ENCODE measurements around the gene POLR1E. TPM values are rescaled to one million over a fixed set of nuclear protein-coding genes. Genes with fewer than 3 reads are reported as not detected.

Gene POLR1E
- total and polyA plus RNA-seq, 9 of the 15 experiments (the other 6 are each of a cell fraction or from before 2014, with no cell fraction given), result 18.9 to 102 (median 74.4) TPM

DNA sequence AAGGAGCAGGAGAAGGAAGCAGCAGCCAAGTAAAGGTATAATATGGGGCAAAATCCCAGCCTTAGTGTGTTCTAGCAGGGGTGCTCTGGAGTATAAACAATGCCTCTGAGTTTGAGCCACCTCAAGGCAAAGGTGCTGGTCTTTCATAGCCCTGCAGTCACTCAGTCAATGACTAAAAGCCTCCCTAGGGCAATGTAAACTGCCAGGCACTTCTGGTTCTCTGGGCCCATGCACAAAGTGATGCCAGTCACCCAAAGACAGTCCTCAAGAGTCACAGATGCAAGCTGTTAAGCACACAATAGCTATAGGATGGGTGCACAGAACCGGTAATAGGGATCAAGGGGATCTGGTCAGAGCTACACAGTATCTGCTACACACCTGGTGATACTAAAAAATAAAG lies 33.1 kb upstream of the POLR1E start:
- in situ Hi-C loops (cut with MboI) (no loop called here), intact Hi-C loops (cut with micrococcal nuclease) (no loop called here)
- Histone ChIP-seq H3K4me3 (no peak overlapping the region), H4K20me1 (replicated peaks; ENCODE audit: control insufficient read depth, insufficient read depth, low read length) (peaks cover 17% of the 10 kb centered on the region), H3K4me1 (replicated peaks in 1 of 2; ENCODE audit: control insufficient read depth in 2 of 2, insufficient read depth in 2 of 2, low read length in 2 of 2) (peaks cover 0 to 6% of the 10 kb centered on the region in 2 experiments; a peak in 1 of 5 replicates), H3K9me1 (ENCODE audit: control insufficient read depth, insufficient read depth, low read length) (no peaks in the 10 kb centered on the region), H3K36me3 (ENCODE audit: control insufficient read depth, insufficient read depth, low read length) (peaks cover 26% of the 10 kb centered on the region), H3K9ac (ENCODE audit: insufficient read depth in 1 of 2, low read depth in 2 of 2, low read length in 2 of 2) (no peak overlapping the region), H3K9me3 (replicated peaks; ENCODE audit: control insufficient read depth, insufficient read depth, low read depth, low read length) (0 out of 2 replicates have a peak, but pooled peaks cover 2% of the 10 kb centered on the region), H3K79me2 (ENCODE audit: control insufficient read depth, insufficient read depth, low read length) (peaks cover 88% of the 10 kb centered on the region), H3K4me2 (ENCODE audit: insufficient read depth, low read length) (no peak overlapping the region), H2AFZ (ENCODE audit: low read depth, low read length) (no peak overlapping the region), H3K27ac (ENCODE audit: extremely low read depth, low read depth, low read length) (no peak overlapping the region), H3K27me3 (ENCODE audit: control insufficient read depth in 2 of 2, insufficient read depth in 2 of 2, low read length in 2 of 2) (no peaks in the 10 kb centered on the region)
- no TSS peak for BruUV-seq (replicated peaks)
- no peak for DNase-seq (ENCODE audit: extremely low read depth in 1 of 4, low spot score in 3 of 4)
- ATAC-seq, result peak; percentile 30
- CTCF ChIA-PET (ENCODE audit: low intra/inter-chr PET ratio), result no interaction called here
- POLR2A ChIA-PET, result interaction anchor here (0.9 to 6.7 kb wide), 5 partner anchors 9 to 29 kb away, joined by 3 to 65 read pairs (median 3); partner anchors contain the start of gene ZBTB5
- FAIRE-seq, result no peak
- 63% methylated on average over 1 of the region's 1 CpG for WGBS (ENCODE audit: insufficient coverage, low coverage, missing lambda C conversion rate)
- TF ChIP-seq ZNF140 (CRISPR knock-in tag; IDR thresholded peaks at IDR 0.05) (no peak), NR2C2 (CRISPR knock-in tag; IDR thresholded peaks at IDR 0.05) (no peak), NR2C2 (tag; IDR thresholded peaks at IDR 0.05) (no peak), MTF1 (CRISPR knock-in tag; IDR thresholded peaks at IDR 0.05; ENCODE audit: borderline replicate concordance) (no peak), ETS2 (tag; IDR thresholded peaks at IDR 0.05; ENCODE audit: borderline replicate concordance, poor library complexity, severe bottlenecking) (no peak), NFIC (IDR thresholded peaks at IDR 0.05) (no peak), CSDE1 (IDR thresholded peaks at IDR 0.05) (no peak), CGGBP1 (CRISPR knock-in tag; IDR thresholded peaks at IDR 0.05) (no peak), GTF2E2 (tag; IDR thresholded peaks at IDR 0.05) (no peak), ZNF75A (CRISPR knock-in tag; IDR thresholded peaks at IDR 0.05) (no peak)
- TF ChIP-seq, protein P1, sequence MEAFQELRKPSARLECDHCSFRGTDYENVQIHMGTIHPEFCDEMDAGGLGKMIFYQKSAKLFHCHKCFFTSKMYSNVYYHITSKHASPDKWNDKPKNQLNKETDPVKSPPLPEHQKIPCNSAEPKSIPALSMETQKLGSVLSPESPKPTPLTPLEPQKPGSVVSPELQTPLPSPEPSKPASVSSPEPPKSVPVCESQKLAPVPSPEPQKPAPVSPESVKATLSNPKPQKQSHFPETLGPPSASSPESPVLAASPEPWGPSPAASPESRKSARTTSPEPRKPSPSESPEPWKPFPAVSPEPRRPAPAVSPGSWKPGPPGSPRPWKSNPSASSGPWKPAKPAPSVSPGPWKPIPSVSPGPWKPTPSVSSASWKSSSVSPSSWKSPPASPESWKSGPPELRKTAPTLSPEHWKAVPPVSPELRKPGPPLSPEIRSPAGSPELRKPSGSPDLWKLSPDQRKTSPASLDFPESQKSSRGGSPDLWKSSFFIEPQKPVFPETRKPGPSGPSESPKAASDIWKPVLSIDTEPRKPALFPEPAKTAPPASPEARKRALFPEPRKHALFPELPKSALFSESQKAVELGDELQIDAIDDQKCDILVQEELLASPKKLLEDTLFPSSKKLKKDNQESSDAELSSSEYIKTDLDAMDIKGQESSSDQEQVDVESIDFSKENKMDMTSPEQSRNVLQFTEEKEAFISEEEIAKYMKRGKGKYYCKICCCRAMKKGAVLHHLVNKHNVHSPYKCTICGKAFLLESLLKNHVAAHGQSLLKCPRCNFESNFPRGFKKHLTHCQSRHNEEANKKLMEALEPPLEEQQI (IDR thresholded peaks at IDR 0.05), result no peak

All from K562 (cell line).